CD4-positive, alpha-beta T cell treated with Interferon alpha-2 for 1 hour (primary cell): Measurements from ENCODE around the gene NUMBL.
"Not testable (repeated sequence)": the region's sequence is repeated elsewhere in the genome, so short reads cannot be mapped to it uniquely, and the experiment has no call there.

Source experiments
- DNase-seq, 2 donors: peaks; one replicate each; pipeline ENCODE4 v3.0.0-alpha.2; 2020 to 2022

NUMBL gene

DNA sequence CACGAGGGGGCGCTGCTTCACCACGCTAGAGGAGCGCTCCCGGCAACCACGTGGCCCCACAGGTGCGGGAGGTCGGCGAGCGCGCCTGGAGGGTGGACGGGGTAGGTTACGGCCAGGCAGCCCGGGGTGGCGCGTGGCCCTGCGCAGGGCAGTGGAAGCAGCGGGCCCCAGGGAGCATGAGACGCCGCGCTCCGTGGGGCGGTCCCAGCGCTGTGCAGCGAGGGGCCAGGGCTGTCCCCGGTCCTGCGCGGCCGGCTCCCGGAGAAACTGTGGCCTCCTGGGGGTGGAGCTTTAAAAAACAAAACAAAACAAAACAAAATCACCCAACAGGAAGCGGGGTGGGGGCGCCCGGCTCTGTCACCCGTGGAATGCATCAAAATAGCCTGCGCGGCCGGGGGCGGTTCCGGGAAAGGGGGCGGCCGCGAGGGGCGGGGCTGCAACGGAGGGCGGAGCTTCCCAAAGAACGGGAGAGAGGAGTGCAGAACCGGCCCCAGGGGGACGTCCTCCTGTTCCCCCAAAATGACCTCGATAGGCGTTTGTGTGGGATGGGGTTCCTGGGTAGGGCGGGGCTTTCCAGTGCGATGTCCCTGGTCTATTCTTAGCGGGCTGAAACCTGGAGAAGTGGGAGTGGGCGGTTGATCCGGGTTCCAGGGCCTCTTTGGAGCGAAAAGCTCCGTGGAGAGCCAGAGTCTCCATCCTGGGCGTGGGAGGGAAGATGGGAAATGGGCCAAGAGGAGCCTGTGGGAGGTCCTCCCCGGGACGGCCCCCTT lies 27.3 kb downstream of the NUMBL start:
- peak; percentile 89 to 92 for DNase-seq

DNA sequence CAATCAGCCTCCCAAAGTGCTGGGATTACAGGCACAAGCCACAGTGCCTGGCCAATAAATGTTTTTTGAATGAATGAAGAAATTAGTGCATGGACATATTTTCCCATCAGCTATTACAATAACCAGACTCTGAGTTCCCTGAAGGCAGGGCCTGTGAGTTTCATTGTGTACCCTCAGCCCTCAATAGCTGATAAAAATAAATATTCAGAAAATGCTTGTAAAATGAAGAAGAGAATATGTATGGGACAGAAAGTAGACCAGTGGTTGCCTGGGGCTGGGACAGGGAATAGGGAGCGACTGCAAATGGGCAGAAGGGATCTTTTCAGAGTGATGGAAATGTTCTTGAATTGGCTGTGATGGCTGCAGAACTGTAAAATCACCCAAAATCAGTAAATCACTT lies 28.8 kb downstream of the NUMBL start:
- DNase-seq, result no peak

DNA sequence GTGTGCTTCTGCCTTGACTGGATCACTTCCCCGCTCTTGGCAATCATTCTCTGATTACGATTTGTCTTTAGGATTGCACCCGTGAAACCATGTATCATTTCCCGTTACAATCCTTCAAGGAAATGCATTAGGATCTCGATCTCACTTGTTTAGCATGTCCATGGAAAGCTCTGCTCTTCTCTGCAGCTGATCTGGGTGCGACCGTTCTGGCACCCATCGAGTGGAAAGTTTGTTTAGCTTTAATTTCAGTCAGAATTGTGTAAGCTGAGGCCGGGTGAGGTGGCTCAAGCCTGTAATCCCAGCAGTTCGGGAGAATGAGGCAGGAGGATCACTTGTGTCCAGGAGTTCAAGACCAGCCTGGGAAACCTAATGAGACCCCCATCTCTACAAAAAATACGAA lies 30.9 kb downstream of the NUMBL start:
- DNase-seq, result no peak

DNA sequence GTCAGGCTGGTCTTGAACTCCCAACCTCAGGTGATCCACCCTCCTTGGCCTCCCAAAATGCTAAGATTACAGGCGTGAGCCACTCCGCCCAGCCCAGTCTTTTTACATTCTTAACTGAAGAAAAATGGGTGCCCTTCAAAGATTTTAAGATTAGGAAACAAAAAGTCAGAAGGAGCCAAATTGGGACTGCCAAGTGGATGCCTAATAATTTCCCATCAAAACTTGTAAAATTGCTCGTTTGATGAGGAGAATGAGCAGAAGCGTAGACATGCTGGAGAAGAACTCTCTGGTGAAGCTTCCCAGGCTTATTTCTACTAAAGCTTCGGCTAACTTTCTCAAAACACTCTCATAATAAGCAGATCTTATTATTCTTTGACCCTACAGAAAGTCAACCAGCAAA lies 31.3 kb downstream of the NUMBL start:
- DNase-seq, result no peak

DNA sequence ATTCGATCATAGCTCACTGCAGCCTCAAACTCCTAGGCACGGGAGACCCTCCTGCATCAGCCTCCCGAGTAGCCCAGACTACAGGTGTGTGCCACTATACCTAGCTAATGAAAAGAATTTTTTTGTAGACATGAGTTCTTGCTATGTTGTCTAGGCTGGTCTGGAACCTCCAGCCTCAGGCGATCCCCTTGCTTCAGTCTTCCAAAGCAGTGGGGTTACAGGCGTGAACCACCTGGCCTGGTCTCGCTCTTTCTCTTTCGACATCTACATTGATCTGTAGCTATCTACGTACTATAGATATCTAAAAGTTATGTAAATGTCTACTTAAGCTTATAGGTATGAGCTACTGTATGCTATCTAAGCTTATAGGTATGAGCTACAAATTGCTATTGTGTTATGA lies 32.4 kb downstream of the NUMBL start:
- DNase-seq, result no peak

DNA sequence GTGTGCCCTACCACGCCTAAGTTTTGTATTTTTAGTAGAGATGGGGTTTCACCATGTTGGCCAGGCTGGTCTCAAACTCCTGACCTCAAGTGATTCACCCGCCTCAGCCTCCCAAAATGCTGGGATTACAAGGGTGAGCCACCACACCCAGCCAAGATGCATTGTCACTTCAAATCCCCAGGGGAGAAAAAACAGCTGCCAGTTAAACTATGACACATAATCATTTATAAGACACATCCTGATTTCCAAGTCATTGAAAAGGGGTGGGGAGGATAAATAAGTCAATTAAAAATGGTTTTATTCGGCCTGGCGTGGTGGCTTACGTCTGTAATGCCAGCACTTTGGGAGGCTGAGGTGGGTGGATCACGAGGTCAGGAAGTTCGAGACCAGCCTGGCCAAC lies 34.8 kb downstream of the NUMBL start:
- DNase-seq, result not testable (repeated sequence)

DNA sequence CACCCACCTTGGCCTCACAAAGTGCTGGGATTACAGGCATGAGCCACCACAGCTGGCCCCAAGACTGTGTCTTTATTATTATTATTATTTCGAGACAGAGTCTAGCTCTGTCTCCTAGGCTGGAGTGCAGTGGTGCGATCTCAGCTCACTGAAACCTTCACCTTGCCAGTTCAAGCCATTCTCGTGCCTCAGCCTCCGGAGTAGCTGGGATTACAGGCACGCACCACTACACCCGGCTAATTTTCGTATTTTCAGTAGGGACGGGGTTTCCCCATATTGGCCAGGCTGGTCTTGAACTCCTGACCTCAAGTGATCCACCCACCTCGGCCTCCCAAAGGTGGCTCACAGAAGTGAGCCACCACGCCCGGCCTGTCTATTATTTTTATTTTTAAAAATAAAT lies 38.1 kb downstream of the NUMBL start:
- DNase-seq, result not testable (repeated sequence)

DNA sequence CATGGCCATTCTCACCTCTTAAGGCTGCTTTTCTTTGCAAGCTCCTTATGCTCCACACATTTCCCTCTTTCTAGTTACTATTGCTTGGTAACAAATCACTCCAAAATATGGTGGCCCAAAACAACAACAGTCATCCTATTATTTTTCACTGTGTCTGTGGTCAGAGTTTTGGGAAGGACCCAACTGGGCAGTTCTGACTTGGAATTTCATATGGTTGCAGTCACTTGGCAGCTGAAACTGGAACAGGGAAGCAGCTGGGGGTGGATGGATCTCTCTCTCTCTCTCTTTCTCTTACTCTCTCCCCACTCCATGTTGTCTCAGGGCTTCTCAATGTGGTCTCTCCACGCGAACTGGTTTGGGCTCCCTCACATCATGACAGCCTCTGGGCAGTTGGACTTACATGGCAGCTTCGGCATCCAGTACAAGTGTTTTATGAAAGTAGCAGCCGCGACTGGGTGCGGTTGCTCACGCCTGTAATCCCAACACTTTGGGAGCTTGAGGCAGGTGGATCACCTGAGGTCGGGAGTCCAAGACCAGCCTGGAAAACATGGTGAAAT lies 39.6 kb downstream of the NUMBL start:
- DNase-seq, result no peak

DNA sequence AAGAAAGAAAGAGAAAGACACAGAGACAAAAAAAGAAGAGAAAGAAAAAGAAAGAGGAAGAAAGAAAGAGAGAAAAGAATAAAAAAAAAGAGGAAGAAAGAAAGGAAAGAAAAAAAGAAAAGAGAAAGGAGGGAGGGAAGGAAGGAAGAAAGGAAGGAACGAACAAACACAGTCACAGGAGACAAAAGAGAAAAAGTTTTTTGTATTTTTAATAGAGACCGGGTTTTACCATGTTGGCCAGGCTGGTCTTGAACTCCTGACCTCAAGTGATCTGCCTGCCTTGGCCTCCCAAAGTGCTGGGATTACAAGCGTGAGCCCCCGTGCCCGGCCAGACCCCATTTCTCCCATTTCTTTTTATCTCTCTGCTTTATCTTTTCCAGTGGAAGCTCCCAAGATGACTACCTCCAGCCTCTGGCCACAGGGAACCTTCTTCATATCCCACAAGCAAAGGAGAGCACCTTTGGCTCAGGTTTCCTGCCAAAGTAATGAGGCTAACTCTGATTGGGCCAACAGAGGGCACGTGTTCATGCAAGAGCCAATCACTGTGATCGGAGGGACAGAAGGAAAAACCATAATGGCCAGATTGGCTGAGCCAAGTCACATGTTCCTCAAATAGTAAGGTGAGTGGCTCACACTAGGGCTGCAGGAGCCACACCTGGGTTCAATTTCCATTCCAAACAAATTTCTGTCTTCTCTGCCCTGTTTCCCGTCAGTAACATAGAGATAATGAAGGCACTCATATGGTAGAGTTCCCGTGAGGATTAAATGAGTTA lies 40.4 kb downstream of the NUMBL start:
- not testable (repeated sequence) for DNase-seq

DNA sequence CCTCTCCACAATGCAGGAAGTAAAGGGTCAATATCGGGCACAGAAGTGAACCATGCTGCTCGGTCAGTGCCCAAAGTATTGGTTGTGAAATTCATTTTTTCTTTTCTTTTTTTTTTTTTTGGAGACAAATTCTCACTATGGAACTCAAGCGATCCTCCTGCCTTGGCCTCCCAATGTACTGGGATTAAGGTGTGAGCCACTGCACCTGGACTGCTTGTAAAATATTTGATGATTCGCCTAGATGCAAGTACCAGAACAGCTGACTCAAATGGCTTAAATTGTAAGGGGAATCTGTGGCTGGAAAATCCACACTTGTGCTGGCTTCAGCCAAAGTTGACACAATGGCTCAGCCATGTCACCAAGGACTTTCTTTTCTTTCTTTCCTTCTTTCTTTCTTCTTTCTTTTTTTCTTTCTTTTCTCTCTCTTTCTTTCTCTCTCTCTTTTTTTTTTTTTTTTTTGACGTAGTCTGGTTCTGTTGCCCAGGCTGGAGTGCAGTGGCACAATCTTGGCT lies 43.7 kb downstream of the NUMBL start:
- no peak for DNase-seq

DNA sequence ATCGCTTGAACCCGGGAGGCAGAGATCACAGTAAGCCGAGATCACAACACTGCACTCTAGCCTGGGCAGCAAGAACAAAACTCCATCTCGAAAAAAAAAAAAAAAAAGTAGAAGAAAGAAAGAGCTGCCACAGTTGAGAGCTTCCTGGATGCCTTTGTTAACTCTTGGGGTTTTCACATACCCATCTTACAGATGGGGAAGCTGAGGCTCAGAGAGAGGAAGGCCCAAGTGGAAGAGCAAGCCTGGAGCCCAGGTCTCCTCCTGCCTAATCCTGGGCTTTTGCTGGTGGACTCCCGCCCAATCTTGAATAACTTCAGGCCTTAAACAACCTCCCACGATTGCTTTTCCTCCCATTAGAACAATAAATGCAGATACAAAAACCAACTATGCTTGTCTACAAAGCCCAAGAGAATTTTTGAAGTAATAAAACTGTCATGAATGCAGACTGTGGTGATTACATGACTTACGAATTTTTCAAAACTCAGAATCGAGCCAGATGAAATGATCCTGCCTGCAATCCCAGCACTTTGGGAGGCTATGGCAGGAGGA lies 47.6 kb downstream of the NUMBL start:
- no peak for DNase-seq

DNA sequence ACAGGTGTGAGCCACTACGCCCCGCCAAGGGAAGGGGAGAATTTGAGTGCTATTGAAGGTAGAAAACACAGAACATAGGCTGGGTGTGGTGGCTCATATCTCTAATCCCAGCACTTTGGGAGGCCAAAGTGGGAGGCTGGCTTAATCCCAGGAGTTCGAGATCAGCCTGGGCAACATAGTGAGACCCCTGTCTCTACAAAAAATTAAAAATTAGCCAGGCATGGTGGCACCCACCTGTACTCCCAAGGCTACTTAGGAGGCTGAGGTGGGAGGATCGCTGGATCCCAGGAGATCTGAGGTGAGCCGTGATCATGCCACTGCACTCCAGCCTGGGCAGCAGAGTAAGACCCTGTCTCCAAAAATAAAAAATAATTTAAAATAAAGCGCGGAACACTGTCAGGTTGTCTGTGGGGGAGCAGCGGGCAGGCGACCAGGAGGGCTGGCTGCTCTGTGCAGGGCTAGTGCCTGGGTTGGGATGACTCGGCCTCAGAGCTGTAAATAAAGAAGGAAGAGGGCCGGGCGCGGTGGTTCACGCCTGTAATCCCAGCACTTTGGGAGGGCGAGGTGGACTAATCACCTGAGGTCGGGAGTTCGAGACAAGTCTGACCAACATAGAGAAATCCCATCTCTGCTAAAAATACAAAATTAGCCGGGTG lies 48.3 kb downstream of the NUMBL start:
- DNase-seq, result no peak

DNA sequence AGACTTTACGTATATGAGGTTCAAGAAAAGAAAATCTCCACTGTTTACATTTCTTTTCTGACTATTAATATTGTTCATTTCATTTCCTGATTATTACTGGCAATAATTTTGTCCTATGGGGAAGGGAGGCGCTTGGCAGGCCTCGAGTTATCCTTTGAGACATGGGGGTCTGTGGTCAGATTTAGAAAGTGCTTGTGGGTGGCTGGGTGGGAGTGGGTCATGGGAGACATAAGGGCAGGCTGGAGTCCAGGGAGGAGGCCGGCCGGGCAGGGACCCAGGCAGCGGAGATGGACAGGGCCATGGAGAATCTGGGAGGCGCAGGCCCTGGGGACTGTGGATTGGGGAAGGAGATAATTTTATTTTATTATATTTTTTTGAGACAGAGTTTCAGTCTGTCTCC lies 49.2 kb downstream of the NUMBL start:
- no peak for DNase-seq

DNA sequence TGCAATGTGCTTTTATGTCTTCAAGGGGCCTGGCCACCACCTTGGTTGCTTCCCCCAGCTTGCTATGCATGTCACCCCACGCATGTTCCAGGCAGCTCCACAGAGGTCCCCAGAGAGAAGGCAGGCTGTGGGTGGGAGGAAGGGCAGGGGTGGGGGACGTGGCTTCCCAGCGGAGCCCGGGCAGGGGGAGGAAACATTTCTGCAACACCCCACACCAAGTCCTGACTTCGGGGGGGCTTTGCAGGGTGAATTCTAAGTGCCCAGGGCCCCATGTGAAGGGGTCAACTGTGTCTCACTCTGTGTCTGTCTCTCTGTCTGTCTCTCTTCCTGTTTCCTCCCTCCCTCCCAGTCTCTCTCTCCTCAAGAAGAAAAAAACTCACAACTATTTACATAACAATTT lies 49.7 kb downstream of the NUMBL start:
- DNase-seq, result no peak

DNA sequence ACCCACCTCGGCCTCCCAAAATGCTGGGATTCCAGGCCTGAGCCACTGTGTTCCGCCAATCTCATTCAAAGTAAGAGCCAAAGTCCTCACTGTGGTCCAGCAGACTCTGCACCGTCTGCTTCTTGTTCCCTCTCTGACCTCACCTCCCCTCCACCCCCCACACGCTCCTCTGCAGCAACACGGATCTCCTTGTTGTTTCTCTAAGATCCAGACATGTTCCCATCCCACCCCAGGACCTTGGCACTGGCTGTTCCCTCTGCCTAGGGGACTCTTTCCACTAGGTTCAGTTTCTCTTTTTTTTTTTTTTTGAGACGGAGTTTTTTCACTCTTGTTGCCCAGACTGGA lies 50.8 kb downstream of the NUMBL start:
- DNase-seq, result no peak

DNA sequence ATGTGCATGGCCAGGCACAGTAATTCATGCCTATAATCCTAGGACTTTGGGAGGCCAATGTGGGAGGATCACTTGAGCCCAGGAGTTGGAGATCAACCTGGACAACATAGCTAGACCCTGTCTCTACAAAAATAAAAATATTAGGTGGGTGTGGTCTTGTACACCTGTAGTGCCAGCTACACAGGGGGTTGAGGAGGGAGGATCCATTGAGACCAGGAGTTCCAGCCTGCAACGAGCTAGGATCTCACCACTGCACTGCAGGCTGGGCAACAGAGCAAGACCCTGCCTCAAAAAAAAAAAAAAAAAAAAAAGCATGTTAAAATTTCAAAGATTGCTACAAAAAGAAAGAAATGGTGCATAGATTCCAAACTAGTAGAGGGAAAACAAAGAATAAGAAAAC lies 52.1 kb downstream of the NUMBL start:
- DNase-seq, result no peak

DNA sequence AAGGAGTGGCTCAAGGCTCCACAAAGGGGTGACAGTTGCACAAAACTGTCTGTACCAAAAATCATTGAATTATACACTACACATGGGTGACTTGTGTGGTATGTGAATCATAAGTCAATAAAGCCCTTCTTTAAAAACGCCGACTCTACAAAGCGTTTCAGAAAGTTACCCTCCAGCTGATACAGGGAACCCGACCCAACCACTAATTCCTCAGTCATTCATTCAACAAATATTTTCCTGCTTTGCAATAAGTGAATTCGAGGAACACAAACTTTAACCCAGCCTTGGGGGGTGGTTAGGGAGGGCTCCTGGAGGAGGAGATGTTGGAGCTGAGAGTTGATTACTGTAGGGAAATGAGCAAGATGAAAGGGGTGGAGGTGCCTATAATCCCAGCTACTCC lies 57.2 kb downstream of the NUMBL start:
- DNase-seq, result no peak

DNA sequence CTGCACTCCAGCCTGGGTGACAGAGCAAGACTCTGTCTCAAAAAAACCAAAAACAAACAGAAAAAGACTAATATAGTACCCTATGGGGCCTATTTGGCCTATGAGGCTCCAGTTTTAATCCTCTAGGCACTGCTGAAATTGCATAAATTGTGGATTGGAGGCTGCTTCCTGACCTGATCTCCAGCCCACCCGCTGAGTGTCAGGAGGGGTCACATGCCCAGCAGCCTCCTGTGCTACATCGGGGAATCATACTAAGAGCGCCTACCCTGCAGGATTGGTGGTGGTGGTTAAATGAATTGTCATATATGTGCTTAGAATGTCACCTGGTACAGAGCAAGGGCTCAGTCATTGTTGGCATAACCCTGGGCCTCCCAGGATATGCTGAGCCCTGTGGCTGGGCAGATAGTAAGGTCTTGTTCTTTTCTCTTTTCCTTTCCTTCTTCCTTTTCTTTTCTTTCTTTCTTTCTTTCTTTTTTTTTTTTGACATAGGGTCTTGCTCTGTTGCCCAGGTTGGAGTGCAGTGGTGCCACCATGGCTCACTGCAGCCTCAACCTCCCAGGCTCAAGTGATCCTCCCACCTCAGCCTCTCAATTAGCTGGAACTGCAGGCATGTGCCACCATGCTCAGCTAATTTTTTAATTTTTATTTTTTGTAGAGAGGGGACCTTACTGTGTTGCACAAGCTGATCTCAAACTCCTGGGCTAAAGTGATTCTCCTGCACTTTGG lies 58.0 kb downstream of the NUMBL start:
- no peak for DNase-seq

DNA sequence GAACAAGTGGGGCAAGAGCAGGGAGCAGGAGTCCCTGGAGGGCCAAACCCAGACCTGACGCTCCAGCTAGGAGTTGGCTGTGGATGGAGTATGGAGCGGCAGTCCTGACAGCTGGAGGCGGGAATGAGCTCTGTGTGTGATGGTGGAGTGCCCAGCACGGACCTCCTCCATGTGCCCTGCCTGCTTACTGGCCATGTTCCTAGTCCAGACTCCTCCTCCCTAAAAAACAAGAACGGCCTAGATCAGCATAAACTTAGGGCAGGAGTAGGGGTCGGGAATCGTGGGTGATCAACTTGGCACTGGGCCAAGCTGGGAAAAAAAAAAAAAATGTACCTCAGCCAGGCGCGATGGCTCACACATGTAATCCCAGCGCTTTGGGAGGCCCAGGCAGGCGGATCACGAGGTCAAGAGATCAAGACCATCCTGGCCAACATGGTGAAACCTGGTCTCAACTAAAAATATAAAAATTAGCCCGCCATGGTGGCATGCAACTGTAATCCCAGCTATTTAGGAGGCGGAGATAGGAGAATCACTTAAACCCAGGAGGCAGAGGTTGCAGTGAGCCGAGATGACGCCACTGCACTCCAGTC lies 59.8 kb downstream of the NUMBL start:
- DNase-seq, result no peak

DNA sequence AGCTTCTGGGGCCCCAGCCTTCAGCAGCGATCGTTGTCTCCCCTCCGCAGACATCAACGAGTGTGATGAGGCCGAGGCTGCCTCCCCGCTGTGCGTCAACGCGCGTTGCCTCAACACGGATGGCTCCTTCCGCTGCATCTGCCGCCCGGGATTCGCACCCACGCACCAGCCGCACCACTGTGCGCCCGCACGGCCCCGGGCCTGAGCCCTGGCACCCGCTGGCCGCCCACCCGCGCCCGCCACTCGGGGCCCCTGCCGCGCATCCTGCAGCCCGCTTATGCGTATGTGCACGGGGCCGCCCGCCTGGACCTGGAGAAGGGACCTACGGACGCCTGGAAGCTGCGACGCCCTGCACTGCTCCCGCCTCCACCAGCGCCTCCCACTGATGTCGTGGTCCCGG lies 61.1 kb downstream of the NUMBL start:
- no peak for DNase-seq

DNA sequence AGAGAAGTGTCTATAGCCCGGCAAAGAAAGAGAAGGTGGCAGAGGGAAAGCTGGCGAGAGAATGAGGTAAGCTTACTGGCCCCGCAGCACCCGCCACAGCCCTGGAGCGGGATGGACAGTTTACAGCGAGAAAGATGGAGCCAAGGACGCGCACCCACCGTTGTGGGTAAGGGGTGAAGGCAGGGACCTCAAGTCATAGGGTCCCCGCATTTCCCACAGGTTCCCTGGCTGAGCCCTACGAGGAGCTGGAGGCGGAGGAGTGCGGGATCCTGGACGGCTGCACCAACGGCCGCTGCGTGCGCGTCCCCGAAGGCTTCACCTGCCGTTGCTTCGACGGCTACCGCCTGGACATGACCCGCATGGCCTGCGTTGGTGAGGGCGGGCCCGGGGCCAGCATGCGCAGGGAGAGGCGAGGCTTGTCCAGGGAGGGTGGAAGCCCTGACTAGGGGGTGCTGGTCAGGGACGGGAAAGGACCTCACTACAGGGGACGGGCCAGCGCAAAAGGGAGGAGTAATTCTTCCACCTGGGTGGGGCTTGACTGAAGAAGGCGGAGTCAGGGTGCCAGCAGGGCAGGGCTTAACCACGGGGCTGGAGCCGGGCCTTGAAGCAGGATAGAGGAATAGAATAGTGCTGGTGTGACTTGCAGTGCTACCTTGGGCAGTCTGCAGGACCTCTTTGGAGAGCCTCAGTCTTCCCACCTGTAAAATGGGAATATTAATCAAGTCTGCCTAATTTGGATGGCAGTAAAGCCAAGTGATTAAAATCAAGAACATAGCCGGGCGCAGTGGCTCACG lies 62.8 kb downstream of the NUMBL start:
- no peak for DNase-seq
